Fibroblast of gingiva (primary cell): Measurements from ENCODE around the gene PAXX.

Experiments used
- DNase-seq: peaks from one replicate; pipeline ENCODE4 v3.0.0-alpha.2; 2011; ENCODE audit warnings: low read depth

PAXX gene

GRCh38 chr9:137018761-137019559 lies 26.7 kb downstream of the PAXX start:
- DNase-seq: no peak

- no peak for DNase-seq
Observed at GRCh38 chr9:137019891-137020683, 27.9 kb downstream of the PAXX start.

- DNase-seq: no peak
Observed at GRCh38 chr9:137020771-137021567, 28.7 kb downstream of the PAXX start.

- no peak for DNase-seq
Observed at GRCh38 chr9:137021568-137021978, 29.4 kb downstream of the PAXX start.

GRCh38 chr9:137021979-137022661 lies 29.9 kb downstream of the PAXX start:
- DNase-seq: no peak

GRCh38 chr9:137022662-137023008 lies 30.4 kb downstream of the PAXX start:
- no peak for DNase-seq

- no peak for DNase-seq
Observed at GRCh38 chr9:137023157-137023556, 30.9 kb downstream of the PAXX start.

GRCh38 chr9:137023583-137023991 lies 31.4 kb downstream of the PAXX start:
- DNase-seq: no peak

GRCh38 chr9:137025517-137025966 lies 33.3 kb downstream of the PAXX start:
- peak; percentile 29 for DNase-seq

GRCh38 chr9:137026384-137026783 lies 34.2 kb downstream of the PAXX start:
- no peak for DNase-seq

GRCh38 chr9:137026828-137027227 lies 34.6 kb downstream of the PAXX start:
- no peak for DNase-seq

GRCh38 chr9:137027369-137028262 lies 35.4 kb downstream of the PAXX start, which contains the start of gene ABCA2:
ABCA2 (minus strand) TSS chr9:137028237; CDS start chr9:137028140, 97 bp downstream.
- DNase-seq: no peak

GRCh38 chr9:137028263-137029057 lies 36.2 kb downstream of the PAXX start:
- DNase-seq: peak; percentile 21

- DNase-seq: peak; percentile 30
Observed at GRCh38 chr9:137029058-137029936, 37.1 kb downstream of the PAXX start.

GRCh38 chr9:137030006-137030405 lies 37.8 kb downstream of the PAXX start:
- no peak for DNase-seq

GRCh38 chr9:137030538-137031527 lies 38.6 kb downstream of the PAXX start:
- no peak for DNase-seq

GRCh38 chr9:137031904-137032640 lies 39.9 kb downstream of the PAXX start, which contains the start of gene FUT7:
FUT7 (minus strand) TSS chr9:137032088; CDS start chr9:137031991, 97 bp downstream.
- DNase-seq: no peak
